Smooth muscle cell (in vitro differentiated cells): Measurements from ENCODE around the gene CNTNAP2. TPM values are rescaled to one million over a fixed set of nuclear protein-coding genes. Genes with fewer than 3 reads are reported as not detected.

Experiments used
- DNase-seq: peaks from one replicate; lab custom pipeline; 2025; ENCODE audit not compliant: unreplicated experiment; lab: John Stamatoyannopoulos, UW
- H2AFZ ChIP-seq: fragments of 200-600 bp; sonication (generic); 2 replicates; pipeline ENCODE4 v1.6.0; 2016; ENCODE audit warnings: antibody characterized with exemption, low read depth, mild to moderate bottlenecking
- H3F3A ChIP-seq: fragments of 200-600 bp; sonication (generic); 2 replicates; pipeline ENCODE4 v1.6.0; 2017; ENCODE audit warnings: antibody characterized with exemption, low read depth
- H3K27ac ChIP-seq: fragments of 200-600 bp; sonication (generic); 2 replicates; pipeline ENCODE4 v1.5.1; 2016; ENCODE audit warnings: low read depth, mild to moderate bottlenecking
- H3K27me3 ChIP-seq: fragments of 200-600 bp; sonication (generic); 2 replicates; pipeline ENCODE4 v1.6.1; 2016; ENCODE audit warnings: low read depth, mild to moderate bottlenecking
- H3K36me3 ChIP-seq: fragments of 200-600 bp; sonication (generic); 2 replicates; pipeline ENCODE4 v1.5.1; 2016; ENCODE audit warnings: low read depth
- H3K4me1 ChIP-seq: fragments of 200-600 bp; sonication (generic); 2 replicates; pipeline ENCODE4 v1.5.1; 2016; ENCODE audit warnings: low read depth
- H3K4me2 ChIP-seq: fragments of 200-600 bp; sonication (generic); 2 replicates; pipeline ENCODE4 v1.6.0; 2016; ENCODE audit warnings: mild to moderate bottlenecking
- H3K4me3 ChIP-seq: fragments of 200-600 bp; sonication (generic); 2 replicates; pipeline ENCODE4 v1.5.1; 2016; ENCODE audit warnings: mild to moderate bottlenecking
- H3K79me2 ChIP-seq: fragments of 200-600 bp; sonication (generic); 2 replicates; pipeline ENCODE4 v1.6.0; 2016; ENCODE audit warnings: low read depth, mild to moderate bottlenecking
- H3K9ac ChIP-seq: fragments of 200-600 bp; sonication (generic); 2 replicates; pipeline ENCODE4 v1.6.0; 2016; ENCODE audit warnings: low read depth
- H3K9me3 ChIP-seq: fragments of 200-600 bp; sonication (generic); replicated peaks from 2 replicates; pipeline ENCODE4 v1.5.1; 2016; ENCODE audit warnings: low read depth
- H4K20me1 ChIP-seq: fragments of 200-600 bp; sonication (generic); 2 replicates; pipeline ENCODE4 v1.6.0; 2016; ENCODE audit warnings: low read depth
- WGBS: methylation state at CpG from one replicate; pipeline ENCODE4 v1.1.7; 2016; ENCODE audit warnings: low lambda C conversion rate; 5-methylcytosine and 5-hydroxymethylcytosine counted together
- polyA plus RNA-seq: library from polyadenylated mRNA; unstranded; fragments of >200 nt; fragmentation: Nextera tagmentation; extraction: Ambion mirVana; gene quantifications from 2 replicates; pipeline ENCODE4 v1.2.1, GENCODE V29; 2016
- total RNA-seq: library from RNA; depleted of rRNA; stranded (reverse); fragments of >200 nt; gene quantifications from 2 replicates; pipeline ENCODE4 v1.2.3, GENCODE V29; 2014
- TF ChIP-seq, protein P1 (sequence below): fragments of 200-600 bp; sonication (generic); IDR thresholded peaks from 2 replicates; pipeline ENCODE4 v1.5.1; 2017; ENCODE audit warnings: borderline replicate concordance, mild to moderate bottlenecking, antibody characterized with exemption; ENCODE audit not compliant: insufficient read depth, poor library complexity, severe bottlenecking

Gene CNTNAP2
- total and polyA plus RNA-seq, 2 experiments from 2014 or later = 1.7 to 9.0 TPM

DNA sequence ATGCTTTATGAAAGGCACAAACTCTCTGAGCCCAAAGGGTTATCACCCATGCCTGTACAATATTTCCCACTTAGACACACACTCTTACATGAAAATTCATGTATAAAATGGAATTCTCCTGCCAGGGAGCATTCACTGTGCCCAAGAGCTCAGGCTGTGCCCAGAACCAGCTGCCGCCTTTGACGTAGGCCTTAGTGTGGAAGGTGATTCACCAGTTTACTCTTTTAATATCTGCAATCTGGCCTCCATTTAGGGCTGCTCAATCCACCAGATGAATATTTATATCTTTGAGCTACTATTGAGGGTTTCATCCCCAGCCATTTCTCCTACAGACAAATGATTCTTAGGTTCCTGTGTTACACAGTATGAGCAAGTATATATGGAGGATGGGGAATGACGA, 849.7 kb downstream of the CNTNAP2 start:
- Histone ChIP-seq H3K9ac (no peak overlapping the region), H3K4me3 (no peak overlapping the region), H3K79me2 (no peaks in the 10 kb centered on the region), H3K27me3 (no peaks in the 10 kb centered on the region), H3K27ac (no peak overlapping the region), H3K4me2 (no peak overlapping the region), H4K20me1 (no peaks in the 10 kb centered on the region), H2AFZ (no peak overlapping the region), H3K36me3 (no peaks in the 10 kb centered on the region), H3F3A (no peaks in the 10 kb centered on the region), H3K4me1 (peaks cover 3% of the 10 kb centered on the region), H3K9me3 (no peaks in the 10 kb centered on the region)
- TF ChIP-seq, protein P1, sequence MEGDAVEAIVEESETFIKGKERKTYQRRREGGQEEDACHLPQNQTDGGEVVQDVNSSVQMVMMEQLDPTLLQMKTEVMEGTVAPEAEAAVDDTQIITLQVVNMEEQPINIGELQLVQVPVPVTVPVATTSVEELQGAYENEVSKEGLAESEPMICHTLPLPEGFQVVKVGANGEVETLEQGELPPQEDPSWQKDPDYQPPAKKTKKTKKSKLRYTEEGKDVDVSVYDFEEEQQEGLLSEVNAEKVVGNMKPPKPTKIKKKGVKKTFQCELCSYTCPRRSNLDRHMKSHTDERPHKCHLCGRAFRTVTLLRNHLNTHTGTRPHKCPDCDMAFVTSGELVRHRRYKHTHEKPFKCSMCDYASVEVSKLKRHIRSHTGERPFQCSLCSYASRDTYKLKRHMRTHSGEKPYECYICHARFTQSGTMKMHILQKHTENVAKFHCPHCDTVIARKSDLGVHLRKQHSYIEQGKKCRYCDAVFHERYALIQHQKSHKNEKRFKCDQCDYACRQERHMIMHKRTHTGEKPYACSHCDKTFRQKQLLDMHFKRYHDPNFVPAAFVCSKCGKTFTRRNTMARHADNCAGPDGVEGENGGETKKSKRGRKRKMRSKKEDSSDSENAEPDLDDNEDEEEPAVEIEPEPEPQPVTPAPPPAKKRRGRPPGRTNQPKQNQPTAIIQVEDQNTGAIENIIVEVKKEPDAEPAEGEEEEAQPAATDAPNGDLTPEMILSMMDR = no peak
- 93% methylated on average over 3 of the region's 3 CpGs for WGBS
- DNase-seq = no peak

DNA sequence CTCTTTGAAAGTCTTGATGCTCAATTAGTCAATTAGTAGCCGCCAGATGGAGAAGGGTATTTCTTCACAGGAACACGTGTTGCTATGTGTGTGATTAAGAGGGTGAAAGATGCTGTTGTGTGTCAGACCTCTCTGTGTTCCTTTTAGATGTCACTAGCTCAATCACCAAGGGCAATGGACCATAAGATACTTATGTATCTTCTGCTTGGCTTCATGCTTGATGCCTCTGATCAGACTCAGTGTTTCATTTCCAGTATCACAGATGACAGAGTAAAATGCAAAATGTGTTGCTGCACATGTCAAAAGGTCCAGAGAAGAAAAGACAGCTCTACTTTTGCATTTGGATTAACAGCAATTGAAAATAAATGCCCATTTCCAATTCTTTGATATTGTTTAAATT, 865.9 kb downstream of the CNTNAP2 start:
- H3K4me3 ChIP-seq = no peak overlapping the region
- no peaks in the 10 kb centered on the region for H3F3A ChIP-seq
- TF ChIP-seq, protein P1 = no peak
- H3K27me3 ChIP-seq = no peaks in the 10 kb centered on the region
- no peak overlapping the region for H3K27ac ChIP-seq
- no peak overlapping the region for H2AFZ ChIP-seq
- no peaks in the 10 kb centered on the region for H3K79me2 ChIP-seq
- H3K4me2 ChIP-seq = no peak overlapping the region
- H4K20me1 ChIP-seq = no peaks in the 10 kb centered on the region
- 77% methylated on average over 2 of the region's 2 CpGs for WGBS
- no peaks in the 10 kb centered on the region for H3K4me1 ChIP-seq
- H3K36me3 ChIP-seq = no peaks in the 10 kb centered on the region
- no peak for DNase-seq
- H3K9ac ChIP-seq = no peak overlapping the region
- no peaks in the 10 kb centered on the region for H3K9me3 ChIP-seq

DNA sequence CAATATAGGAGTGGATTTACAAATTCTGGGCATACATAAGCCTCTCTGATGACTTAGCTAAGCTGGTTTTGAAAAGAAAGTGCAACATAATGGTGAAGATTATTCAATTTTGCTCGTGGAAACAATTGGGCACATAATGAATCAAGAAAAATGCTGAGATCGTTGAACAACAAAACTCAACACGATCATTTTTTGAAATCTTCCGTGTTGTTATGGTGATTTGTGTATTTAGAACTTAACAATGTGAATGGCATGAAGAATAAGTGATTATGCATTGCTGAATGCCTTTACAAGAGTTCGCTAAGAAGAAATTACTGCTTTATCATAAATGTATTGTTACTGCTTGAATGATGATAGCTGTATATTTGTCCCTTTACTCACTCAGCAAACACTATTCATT, 875.0 kb downstream of the CNTNAP2 start:
- no peaks in the 10 kb centered on the region for H3K36me3 ChIP-seq
- no peaks in the 10 kb centered on the region for H3K27me3 ChIP-seq
- no peak overlapping the region for H2AFZ ChIP-seq
- H4K20me1 ChIP-seq = no peaks in the 10 kb centered on the region
- DNase-seq = no peak
- TF ChIP-seq, protein P1 = no peak
- H3K79me2 ChIP-seq = no peaks in the 10 kb centered on the region
- no peaks in the 10 kb centered on the region for H3K4me1 ChIP-seq
- no peak overlapping the region for H3K9ac ChIP-seq
- no peak overlapping the region for H3K4me2 ChIP-seq
- WGBS = 84% methylated on average over 5 of the region's 5 CpGs
- no peak overlapping the region for H3K4me3 ChIP-seq
- no peaks in the 10 kb centered on the region for H3F3A ChIP-seq
- H3K27ac ChIP-seq = no peak overlapping the region
- no peaks in the 10 kb centered on the region for H3K9me3 ChIP-seq

DNA sequence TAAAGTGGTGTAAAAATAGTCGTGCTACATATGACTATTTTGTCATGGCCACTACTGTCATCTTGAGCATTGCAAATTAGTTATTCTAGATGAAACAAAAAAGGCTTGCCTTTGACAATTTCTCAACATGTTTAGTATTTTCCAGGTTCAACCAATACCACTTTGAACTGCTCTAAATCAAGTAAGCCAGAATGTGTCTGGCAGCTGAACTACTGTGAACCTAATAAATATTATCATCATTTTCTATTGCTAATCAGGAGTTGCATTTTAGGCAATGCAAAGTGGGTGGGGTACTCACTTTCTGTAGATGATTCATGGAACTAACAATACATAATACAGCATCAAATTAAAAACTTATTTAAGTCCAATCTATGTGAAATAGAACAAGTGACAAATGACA, 877.2 kb downstream of the CNTNAP2 start:
- H3K27me3 ChIP-seq = no peaks in the 10 kb centered on the region
- no peak overlapping the region for H3K4me3 ChIP-seq
- H3K9ac ChIP-seq = no peak overlapping the region
- no peak overlapping the region for H3K27ac ChIP-seq
- no peaks in the 10 kb centered on the region for H3K36me3 ChIP-seq
- no peaks in the 10 kb centered on the region for H3F3A ChIP-seq
- no peak overlapping the region for H3K4me2 ChIP-seq
- H4K20me1 ChIP-seq = no peaks in the 10 kb centered on the region
- no peaks in the 10 kb centered on the region for H3K4me1 ChIP-seq
- WGBS = 76% methylated on average over 1 of the region's 1 CpG
- TF ChIP-seq, protein P1 = no peak
- no peaks in the 10 kb centered on the region for H3K79me2 ChIP-seq
- DNase-seq = no peak
- H2AFZ ChIP-seq = no peak overlapping the region
- no peaks in the 10 kb centered on the region for H3K9me3 ChIP-seq
